Brain microvascular endothelial cell (primary cell): ENCODE measurements around the gene NTM.

Experiments
- DNase-seq: peaks from one replicate; pipeline ENCODE4 v3.0.0-alpha.2; 2020
- H3K27ac ChIP-seq: fragments of 250-450 bp; sonication (Bioruptor Pico); 2 replicates; pipeline ENCODE4 v1.5.1; 2020; ENCODE audit warnings: mild to moderate bottlenecking, moderate library complexity
- H3K27me3 ChIP-seq: fragments of 250-450 bp; sonication (Bioruptor Pico); replicated peaks from 2 replicates; pipeline ENCODE4 v1.5.1; 2020; ENCODE audit warnings: mild to moderate bottlenecking
- H3K36me3 ChIP-seq: fragments of 250-450 bp; sonication (Bioruptor Pico); replicated peaks from 2 replicates; pipeline ENCODE4 v1.5.1; 2020; ENCODE audit warnings: mild to moderate bottlenecking
- H3K4me3 ChIP-seq: 2 replicates; pipeline ENCODE4 v1.5.1; 2011; ENCODE audit warnings: low read depth, mild to moderate bottlenecking, control low read depth, low read length, moderate library complexity
- in situ Hi-C: cut with HindIII; loops from 2 replicates; pipeline ENCODE4 v1.10.0; 2017; ENCODE audit warnings: low sequenced_read_pairs, low pct_ligation_motif_present
- TF ChIP-seq, protein P1 (sequence below): IDR thresholded peaks from 2 replicates; pipeline ENCODE4 v1.5.1; 2011; ENCODE audit warnings: low read depth, mild to moderate bottlenecking, moderate library complexity, low read length, control low read depth, inconsistent platforms; ENCODE audit errors: missing control alignments

NTM gene

DNA sequence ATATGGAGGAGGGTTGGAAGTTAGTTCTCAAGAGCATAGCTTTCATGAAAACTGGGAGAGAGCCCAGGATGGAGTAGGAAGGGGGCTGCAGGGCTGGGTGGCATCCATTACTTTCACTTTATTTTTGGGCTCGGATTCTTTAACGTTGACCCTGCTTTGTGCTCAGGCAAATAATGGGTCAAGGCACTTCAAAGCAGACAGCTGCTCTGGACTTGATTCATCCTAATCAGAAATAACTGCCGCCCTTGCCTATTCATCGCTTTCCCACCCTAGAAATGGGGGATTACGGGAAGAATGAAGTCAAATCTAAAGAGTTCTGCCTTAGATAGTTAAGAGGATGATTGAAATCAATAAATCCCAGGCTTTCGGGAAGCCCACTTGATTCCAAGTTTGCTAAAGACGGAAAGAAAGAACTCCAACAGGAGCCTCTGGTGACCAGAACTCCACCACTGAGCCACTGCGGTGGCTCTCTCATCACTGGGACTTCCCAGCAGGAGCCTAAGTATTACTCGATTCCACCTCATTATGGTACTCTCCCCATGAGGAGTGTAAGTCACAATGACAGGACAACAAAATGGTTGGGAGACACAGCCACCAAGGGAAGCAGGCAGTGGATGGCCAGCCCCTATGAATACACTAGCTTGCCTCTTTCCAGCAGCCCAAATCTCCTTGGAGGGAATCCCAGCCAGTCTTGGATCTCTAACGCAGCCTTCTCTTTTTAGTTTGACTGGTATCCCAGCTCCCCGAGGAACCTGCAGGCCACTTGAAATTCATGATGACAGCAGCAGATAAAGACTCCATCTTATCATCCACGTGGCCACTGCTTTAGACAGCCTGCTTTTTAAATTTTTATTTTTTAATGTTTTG lies 815.5 kb downstream of the NTM start:
- no peak overlapping the region for H3K4me3 ChIP-seq
- no peak for DNase-seq
- no peak overlapping the region for H3K27ac ChIP-seq
- TF ChIP-seq, protein P1, sequence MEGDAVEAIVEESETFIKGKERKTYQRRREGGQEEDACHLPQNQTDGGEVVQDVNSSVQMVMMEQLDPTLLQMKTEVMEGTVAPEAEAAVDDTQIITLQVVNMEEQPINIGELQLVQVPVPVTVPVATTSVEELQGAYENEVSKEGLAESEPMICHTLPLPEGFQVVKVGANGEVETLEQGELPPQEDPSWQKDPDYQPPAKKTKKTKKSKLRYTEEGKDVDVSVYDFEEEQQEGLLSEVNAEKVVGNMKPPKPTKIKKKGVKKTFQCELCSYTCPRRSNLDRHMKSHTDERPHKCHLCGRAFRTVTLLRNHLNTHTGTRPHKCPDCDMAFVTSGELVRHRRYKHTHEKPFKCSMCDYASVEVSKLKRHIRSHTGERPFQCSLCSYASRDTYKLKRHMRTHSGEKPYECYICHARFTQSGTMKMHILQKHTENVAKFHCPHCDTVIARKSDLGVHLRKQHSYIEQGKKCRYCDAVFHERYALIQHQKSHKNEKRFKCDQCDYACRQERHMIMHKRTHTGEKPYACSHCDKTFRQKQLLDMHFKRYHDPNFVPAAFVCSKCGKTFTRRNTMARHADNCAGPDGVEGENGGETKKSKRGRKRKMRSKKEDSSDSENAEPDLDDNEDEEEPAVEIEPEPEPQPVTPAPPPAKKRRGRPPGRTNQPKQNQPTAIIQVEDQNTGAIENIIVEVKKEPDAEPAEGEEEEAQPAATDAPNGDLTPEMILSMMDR: no peak
- in situ Hi-C loops: no loop called here
- H3K27me3 ChIP-seq: no peaks in the 10 kb centered on the region
- no peaks in the 10 kb centered on the region for H3K36me3 ChIP-seq

DNA sequence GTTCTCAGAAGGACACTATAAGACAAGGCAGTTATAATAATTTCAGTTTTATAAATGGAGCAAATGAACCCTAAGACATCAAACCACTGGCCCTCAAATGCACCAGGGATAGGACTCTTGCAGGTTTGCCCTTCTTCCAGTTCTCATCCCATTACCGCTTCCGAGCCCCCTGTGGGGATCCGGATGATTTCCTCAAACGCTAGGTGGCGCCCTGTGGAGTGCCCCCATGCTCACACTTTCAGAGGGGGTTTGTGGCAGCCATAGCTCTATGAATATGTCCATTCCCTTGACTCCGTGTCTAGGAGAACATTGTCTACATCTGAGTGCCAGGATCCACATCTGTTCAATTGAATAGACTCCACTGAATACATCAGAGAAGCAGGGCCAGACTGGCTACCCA lies 816.3 kb downstream of the NTM start:
- no peak overlapping the region for H3K27ac ChIP-seq
- TF ChIP-seq, protein P1: peak; percentile 55
- in situ Hi-C loops: no loop called here
- no peak overlapping the region for H3K4me3 ChIP-seq
- DNase-seq: no peak
- no peaks in the 10 kb centered on the region for H3K36me3 ChIP-seq
- no peaks in the 10 kb centered on the region for H3K27me3 ChIP-seq

DNA sequence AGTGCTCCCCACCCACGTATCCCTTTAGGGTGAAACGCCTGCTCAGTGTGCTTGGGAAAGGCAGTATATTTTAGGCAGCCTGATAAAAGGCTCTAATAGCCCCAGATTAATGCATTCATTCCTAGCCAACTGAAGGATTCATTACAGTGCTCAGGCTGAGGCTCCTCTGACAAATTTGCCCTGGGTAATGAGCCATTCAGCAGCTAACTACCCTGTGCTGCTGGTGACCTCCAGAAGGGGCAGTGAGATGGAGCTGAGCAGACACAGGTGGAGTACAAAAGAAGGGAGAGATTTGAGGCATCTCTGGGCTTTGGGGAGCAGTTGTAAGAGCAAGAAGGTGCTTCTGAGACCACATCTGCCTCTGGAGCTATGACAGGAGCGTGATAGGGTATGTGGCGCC lies 817.0 kb downstream of the NTM start:
- Histone ChIP-seq H3K27ac (no peak overlapping the region), H3K4me3 (no peak overlapping the region), H3K36me3 (no peaks in the 10 kb centered on the region), H3K27me3 (no peaks in the 10 kb centered on the region)
- TF ChIP-seq, protein P1: peak; percentile 17
- in situ Hi-C loops: no loop called here
- no peak for DNase-seq

DNA sequence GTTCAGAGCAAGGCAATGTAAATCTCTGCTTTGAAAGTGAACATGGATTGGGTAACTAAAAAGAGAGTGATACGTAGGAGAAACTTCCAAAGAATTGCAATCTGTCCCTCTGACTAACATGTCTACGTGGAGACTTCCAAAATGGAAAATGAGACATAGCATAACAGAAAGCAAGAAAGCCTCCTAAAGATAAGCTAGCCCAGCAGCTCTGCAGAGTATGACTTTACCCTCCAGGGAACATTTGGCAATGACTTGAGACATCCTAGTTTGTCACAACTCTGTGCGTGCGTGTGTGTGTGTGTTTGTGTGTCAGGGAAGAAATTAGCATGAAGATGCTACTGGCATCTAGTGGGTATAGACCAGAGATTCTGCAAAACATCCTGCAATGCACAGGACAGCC lies 817.4 kb downstream of the NTM start:
- Histone ChIP-seq H3K27ac (no peak overlapping the region), H3K36me3 (no peaks in the 10 kb centered on the region), H3K27me3 (no peaks in the 10 kb centered on the region), H3K4me3 (no peak overlapping the region)
- peak; percentile 43 for DNase-seq
- in situ Hi-C loops: no loop called here
- TF ChIP-seq, protein P1: no peak

DNA sequence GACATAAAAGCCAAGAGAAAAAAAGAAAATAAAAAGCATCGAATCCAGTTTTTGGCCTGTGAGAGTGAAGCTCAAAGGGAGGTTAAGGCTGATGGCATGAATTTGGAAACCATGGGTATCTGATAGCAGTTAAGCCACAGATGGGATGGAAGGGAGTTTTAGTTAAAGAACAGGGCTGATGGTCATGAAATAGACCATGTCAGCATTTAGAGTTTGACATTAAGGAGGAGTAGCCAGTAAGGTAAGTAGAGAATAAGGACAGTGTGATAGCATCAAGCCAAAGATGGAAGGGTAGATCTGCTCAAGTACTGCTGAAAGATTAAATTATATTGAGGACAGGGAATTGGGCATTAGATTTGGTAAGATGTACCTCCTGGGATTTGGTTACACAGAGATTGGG lies 826.5 kb downstream of the NTM start:
- TF ChIP-seq, protein P1: no peak
- in situ Hi-C loops: no loop called here
- no peak for DNase-seq
- no peaks in the 10 kb centered on the region for H3K36me3 ChIP-seq
- no peak overlapping the region for H3K27ac ChIP-seq
- no peaks in the 10 kb centered on the region for H3K27me3 ChIP-seq
- no peak overlapping the region for H3K4me3 ChIP-seq
